ENCODE measurements around the gene PLA2R1. TPM values are rescaled to one million over a fixed set of nuclear protein-coding genes. Genes with fewer than 3 reads are reported as not detected.

The PLA2R1 gene
- 17.0 and 32.3 TPM in 2 replicates for total RNA-seq

DNA sequence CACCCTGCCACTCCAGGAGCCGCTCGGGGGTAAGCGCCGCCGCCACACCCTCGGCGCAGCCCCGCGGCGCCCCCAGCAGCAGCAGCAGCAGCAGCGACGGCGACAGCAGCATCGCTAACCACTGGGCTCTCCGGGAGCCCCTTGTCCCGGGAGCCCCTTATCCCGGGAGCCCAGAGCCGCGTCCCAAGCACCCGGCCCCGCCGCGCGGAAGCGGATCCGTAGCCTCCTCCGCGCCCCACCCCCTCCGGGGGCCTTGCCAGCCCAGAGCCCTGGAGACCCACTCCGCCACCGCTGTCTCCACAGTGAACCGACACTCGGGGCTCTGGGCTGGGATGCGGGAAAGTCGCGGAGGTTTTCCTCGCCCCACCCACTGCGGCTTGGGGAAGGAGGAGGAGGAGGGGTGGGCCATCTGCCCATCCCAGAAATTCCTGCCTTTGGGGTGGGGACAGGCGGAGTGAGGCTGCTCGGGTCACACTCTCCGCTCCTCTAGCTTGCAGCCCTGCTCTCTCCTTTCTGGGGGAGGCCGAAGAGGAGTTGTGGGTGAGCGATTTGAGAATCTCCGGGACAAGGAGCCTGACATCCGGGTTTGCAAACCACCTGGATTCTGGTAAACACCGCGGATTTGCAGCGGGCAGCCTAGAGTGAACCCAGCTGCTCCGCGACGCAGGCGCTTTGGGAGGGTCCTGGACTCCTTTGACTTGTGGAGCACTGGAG, at the start of gene PLA2R1:
Gene PLA2R1, minus strand, starts transcription at position 324 of the 714 bp plus-strand sequence. Its CDS starts 212 bp downstream, at position 112.
- DNase-seq, result peak; percentile 41

DNA sequence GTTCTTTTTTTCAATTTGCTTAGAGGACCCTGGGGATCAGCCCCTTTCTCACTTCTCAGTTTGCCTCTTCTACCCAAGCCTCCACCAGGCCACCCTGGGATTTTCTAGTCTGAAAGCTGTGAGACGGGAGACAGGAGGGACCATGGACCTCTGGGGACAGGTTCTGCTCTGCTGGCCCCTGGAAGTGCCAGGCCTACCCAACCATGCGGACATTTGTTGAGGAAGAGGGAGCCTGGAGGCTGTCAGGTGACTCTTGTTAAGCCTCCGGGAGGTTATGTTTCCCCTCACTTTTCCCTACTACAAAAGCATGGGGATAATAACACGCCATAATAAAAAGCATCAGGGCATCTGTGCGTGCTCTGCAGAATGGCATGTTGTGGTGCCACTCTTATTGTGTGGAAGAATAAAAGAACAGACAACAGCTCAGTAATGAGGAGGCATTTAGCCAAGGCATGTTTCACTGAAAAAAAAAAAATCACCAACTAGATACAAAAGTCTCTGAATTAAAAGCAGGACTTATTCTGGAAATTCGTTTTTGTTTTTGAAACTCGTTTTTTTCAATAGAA, 48.3 kb upstream of the PLA2R1 start:
- no peak for DNase-seq

DNA sequence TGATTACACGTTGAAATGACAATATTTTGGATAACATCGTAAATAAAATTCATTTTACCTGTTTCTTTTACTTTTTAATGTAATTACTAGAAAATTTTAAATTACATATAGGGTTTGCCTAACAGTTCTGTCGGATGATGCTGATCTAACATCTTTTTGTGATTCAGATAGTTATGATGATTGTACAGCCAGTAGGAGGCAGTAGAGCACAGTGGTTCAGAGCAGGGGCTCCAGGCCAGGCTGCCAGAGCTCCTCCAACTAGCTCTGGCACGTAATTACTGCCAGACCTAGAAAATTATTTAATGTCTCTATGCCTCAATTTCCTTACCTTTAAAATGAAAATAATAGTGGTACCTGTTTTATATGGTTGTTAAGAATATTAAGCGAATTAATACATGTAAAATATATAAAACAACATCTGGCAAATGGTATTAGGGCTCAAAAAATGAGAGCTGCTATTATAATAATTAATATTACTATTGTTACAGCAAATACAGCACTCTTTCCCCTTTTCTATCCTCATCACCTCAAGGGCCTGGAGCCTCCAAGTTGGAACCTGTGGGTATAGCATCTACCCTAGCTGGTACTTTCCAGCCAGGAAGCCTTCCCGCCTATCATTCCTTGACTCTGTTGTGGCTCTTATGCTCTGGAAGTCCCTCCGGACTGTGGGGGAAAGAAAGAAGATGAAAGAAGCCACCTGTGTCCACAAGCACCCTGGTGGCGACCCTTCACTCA, 47.7 kb upstream of the PLA2R1 start:
- DNase-seq, result peak; percentile 90

DNA sequence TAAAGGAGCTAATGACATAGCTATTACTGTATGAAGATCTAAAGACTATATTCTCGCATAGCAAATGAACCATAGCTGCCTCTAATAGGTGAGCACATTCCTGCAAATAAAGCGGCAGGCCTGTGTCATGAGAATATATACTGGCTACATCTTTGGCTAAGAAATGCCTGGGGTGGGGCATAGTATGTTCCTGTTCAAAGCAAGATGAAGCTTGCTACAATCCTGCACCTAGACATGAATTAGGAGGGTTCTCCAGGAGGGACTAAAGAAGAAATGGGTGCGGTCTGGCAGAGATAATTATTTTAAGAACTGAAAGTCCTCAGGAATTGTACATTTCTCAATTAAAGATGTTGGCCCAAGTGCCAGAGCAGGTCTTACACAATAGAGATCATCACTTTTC, 46.8 kb upstream of the PLA2R1 start:
- DNase-seq, result no peak

DNA sequence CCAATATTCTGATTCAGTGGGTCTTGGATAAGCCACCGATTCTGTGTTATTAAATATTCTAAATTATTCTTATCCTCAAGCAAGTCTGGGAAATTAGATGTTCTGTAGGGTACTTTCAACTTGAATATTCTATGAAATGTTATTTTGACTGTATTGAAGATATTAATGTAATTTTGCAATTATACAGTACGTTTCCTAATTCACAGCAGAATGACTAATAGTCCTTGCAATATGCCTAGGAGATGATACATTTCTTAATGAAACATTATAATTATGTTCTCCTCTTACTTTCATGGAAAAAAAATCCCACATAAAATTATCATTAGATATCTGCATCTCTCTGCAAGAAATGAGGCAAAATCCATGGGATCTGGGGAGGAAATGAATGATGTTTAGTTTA, 46.2 kb upstream of the PLA2R1 start:
- DNase-seq, result no peak

DNA sequence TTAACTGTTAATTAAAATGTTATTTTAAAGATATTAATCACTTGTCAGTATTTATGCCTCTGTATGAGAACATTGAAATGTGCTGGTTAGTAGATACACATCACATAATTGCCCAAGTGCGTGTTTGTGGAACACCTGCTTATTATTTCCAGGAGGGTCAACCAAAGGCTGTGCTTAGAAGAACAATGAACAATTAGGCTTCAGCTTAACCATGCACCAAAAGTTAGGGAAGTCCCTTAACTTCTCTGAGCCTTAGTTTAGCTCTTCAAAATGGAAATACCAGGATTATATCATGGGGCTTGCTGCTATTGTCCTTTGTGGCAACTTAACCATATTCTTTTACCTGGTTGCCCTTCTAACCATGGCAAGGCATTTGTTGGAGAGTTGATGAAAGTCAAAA, 43.0 kb upstream of the PLA2R1 start:
- DNase-seq, result no peak

DNA sequence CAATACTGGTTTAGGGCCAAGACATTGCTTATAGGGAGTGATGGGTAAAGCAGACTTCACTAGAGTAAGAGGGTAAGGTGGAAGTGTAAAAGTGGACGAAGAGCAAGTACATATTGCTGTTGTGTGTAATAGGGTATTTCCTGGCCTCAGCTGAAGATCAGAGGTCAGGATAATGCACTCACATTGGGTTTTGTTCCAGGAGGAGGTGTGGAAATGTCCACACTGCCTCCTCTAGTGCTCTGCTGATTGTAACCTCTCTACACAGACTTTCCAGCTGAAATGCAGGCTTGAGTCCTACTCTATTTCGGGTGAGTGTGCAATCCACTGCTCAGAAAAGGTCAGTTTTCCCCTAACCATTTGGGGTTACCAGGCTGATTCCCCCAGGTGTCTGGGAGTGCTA, 41.7 kb upstream of the PLA2R1 start:
- DNase-seq, result no peak

DNA sequence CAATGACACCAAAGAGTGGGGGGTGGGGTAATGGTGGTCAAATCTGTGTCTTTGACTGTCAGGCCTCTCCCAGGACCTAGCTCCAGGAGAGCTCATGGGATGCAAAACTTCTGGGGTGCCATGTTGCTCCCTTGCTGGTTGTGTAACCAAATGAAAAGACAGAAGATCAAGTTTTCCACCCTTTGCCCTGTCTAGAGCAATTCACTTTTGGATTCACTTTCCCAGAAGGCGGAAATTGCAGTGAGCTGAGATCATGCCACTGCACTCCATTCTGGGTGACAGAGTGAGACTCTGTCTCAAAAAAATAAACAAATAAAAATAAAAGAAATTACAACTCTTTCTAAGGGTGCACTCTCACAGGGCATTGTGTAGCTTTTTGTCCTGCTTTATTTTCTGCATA, 34.9 kb upstream of the PLA2R1 start:
- no peak for DNase-seq

DNA sequence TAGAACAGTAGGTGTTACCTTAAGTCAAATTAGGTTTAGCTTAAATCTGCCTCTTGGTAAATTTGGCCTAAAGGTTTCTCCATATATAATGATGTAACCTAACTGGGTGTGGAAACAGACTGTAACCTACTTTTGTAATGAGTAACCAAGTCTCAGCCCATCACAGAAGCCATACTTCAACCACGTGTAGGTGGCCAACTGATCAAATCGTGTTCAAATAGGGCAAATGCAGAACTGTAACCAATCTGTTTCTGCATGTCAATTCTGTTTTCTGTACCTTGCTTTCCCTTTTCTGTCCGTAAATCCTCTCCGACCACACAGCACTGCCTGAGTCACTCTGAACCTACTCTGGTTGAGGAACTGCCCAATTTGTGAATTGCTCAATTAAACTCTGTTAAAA, 34.0 kb upstream of the PLA2R1 start:
- DNase-seq, result no peak

DNA sequence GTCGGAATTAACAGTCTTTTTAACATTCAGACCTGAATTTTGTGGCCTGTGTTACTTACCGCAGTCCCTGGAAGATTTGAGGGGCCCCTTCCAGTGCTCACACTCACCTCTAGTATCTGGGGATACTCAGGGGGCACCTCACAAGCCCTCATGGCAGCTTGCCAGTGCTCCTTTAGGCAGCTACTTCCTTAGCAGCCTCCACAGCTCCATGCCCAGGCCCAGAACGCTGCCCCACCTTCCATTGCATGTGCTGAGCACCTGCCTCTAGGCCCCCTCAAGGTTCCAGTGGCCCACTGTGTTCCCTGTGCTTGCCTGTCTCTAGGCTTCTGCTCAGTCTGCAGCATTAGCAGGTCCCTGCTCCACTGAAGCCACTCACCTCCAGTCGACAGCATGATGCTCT, 30.0 kb upstream of the PLA2R1 start:
- no peak for DNase-seq

DNA sequence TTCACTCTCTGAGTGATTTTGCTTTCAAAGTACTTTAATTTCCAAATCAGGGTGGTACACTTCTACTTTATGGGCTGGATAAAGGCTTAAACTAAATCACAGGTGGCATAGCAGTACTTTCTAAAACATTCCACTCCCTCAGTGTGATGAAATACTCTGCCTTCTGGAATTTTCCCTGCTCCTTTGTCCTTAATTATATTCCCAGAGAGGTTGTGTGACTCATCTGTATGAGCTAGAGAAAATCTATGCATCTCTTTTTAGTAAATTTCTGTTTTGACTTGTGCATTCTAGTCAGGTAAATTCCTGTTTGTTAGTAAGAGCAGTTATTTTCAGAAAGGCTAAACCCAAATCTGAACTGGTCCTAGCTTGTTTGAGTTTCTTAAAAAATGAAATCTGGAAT, 29.0 kb upstream of the PLA2R1 start:
- peak; percentile 39 for DNase-seq

DNA sequence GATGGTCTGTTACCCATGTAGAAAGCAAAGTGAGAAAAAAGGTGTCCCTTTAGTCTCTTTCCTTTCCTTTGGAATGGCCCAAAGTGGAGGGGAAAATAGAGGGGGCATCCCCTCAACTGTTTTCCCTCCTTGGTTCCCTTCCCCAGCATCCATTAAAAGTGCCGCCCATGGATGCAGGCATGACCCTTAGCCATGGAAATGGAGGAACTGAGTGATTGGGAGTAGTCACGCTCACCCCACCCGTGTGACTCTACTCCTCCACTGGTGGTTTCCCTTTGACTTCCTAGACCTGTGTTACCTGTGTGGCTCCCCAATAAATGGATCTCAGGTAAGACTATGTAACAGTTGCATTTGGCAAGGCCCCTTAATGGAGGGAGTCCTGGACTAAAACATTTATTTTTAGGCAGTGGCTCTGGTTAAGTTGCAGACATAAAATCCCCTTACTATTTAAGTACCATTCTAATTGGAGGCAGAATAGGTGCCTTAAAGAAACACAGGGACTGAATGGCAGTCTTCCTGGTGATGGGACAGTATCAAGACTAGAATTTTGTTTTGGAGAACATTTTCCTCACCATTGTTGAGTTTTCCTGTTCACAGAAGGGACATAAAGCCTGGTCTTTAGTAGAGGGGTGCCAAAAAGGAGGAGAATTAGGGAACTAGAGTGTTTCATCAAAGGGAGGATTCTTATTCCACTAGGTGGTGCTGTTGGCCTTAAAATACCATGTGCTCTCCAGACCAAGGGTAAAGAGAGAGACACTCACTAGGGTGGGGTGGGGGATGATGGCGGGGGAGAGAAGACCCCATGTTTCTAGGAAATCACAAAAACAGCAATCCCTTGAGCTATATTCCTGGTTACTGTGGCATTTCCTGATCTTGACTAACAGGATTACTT, 25.7 kb upstream of the PLA2R1 start:
- DNase-seq, result peak; percentile 51

DNA sequence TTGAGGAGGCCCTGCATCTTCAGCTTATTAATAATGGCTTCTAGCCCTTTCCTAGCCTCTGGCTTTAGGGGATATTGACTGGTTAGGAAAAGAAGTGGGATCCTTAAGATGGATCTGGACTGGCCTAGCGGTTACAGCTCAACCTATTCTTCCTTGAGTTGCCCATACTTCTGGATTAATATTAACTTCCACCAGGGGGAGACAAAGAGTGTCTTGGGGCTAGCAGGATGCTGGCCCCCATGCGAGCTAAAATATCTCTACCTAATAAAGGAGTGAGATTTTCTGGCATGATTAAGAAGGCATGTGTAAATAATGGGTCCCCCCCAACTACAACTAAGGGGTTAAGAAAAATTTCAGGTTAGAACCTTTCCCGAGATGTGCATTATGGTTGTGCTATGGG, 23.2 kb upstream of the PLA2R1 start:
- no peak for DNase-seq

DNA sequence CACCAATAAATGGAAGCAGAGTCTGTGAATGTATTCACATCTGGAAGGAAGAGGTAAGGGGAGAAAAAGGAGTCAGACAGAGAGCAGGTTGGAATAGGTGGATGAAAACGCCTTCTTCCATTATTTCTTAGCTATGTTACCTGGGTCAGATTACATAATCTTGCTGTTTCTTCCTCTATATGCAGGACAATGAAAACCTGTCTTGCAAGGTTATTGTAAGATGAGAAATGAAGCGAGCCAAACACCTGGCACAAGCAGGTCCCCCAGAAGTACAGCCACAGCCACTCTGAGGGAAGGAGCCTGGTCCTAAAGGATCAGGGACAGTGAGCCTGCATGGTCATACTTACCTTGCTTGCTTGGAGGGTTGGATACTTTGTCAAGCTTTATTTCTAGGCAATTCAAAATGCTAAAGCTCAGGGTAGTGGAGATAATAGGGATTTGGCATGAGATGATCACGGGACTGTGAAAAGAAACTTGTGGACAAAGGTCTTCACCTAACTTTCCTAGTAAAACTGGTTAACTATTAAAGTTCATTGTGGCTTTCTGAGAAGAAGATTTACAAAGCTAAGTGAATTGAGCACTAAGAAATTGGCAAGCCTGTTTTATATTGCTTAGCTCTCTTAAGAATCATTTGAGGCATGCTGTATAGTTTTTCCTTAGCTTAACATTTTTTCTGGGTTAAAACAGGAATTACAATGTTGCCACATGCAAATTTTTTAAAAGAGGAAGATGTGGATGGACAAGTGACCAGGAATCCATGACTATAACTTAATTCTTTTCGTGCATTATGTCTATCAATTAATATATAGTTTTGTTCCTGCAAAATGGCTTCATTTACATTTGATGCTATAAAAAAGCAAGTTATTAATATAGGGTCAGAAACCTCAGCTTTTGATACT, 15.7 kb upstream of the PLA2R1 start:
- no peak for DNase-seq

DNA sequence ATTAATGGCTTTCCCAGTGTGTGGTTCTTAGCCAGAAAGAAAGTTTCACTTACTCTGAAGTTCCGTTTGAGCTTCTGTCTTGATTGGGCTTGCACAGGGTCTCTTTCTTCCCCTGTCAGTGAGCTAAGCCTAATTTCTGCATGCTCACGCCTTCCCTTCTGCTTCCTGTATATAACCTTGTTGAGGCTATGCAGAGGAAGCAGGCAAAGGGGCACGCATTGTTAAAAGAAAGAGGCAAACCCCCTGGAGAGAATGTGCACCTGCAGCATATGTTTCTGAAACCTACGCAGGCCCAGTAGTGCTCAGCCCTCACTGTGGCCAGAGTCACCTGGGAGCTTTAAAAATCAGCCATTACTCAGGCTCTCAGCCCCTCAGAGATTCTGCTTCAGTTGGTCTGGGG, 14.5 kb upstream of the PLA2R1 start:
- peak; percentile 42 for DNase-seq

DNA sequence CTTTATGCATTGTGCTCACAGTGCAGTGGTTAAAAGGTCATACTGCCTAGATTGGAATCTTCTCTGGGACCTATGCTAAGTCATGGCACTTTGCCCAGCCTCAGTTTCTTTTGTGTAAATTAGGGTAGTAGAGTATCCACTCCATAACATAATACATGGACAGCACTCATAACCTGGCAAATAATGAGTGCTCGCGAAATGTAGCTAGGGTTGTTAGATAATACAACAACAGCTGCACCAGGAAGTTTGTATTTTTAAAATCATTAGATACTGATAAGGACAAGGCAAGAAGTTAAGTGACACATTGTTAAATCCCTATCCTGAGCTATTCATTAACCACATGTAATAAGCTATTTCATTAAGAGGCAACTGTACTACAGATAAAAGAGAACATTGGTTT, 13.8 kb upstream of the PLA2R1 start:
- no peak for DNase-seq

DNA sequence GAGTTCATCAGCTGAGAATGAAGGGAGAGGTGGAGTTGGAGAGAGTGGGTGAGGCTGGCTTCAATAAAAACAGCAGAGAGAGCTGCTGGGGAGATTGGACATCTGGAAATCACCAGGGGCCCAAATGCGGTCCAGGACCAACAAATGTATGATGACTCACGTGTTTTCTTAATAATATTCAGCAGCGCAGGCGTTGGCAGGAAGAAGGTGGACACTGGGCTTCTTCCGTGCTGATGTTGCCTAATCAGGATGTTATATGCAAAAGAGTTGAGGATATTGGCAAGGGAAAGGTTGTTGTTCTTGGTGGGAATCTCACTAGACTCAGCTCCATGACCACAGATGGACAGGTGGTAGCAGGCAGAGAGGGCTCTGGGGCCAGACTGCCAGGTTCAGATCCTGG, 12.8 kb upstream of the PLA2R1 start:
- DNase-seq, result peak; percentile 89

DNA sequence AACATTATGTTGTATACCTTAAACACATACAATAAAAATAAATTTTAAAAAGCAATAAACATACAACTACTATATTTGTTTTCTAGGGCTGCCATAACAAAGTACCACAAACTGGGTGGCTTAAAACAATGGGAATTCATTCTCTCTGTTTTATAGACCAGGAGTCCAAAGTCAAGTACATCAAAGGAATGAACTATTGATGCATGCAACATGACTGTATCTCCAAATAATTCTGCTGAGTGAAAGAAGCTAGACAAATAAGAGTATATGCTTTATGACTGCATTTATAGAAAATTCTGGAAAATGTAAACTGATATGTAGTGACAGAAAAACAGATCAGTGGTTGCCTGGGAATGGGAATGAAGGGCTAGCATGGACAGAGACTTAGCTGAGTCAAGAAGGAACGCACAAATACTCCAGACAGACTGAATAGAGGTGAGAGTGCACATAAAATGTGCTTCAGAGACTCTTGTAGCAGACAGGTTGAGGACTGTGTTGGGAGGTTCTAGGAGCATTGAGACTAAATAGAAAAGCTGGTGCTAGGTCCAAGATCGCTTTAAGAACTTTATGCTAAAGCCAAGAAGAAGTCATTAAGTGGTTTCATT, 11.0 kb upstream of the PLA2R1 start:
- no peak for DNase-seq

DNA sequence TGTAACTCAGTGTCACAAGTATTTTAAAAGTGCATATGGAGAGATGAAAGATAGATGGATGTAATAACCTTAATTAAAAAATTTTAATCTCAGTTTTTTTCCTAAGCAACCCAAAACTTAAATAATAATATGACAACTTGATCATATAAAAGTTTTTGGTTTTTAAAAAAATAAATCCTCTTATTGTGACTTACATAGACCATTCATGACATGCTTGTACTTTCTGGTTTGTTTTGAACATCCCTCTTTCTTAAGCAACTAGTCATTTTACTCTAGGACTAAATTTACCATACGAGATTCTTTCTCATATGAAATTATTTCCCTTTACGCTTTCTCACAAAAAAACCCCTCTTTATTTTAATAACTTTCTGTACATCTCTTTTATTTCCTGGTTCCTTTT, 6.5 kb upstream of the PLA2R1 start:
- DNase-seq, result no peak

DNA sequence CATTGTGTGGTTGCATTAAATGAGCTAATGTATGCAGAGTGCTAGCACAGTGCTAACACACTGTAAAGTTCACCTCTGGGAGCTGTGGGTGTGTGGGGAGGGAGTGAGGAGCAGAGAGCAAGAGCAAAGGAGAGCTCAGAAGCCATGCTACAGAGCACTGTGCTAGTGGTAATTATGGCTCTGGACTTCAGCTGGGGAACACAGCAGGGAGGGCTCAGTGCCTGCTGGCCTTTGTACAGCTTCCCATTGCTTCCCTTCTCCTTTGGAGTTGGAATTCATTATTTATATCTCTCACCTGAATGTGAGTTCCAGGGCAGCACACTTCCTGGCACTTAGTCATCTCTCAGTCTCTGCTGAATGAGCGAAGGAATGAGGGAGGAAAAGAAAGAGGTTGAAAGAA, 2.5 kb upstream of the PLA2R1 start:
- DNase-seq, result no peak

DNA sequence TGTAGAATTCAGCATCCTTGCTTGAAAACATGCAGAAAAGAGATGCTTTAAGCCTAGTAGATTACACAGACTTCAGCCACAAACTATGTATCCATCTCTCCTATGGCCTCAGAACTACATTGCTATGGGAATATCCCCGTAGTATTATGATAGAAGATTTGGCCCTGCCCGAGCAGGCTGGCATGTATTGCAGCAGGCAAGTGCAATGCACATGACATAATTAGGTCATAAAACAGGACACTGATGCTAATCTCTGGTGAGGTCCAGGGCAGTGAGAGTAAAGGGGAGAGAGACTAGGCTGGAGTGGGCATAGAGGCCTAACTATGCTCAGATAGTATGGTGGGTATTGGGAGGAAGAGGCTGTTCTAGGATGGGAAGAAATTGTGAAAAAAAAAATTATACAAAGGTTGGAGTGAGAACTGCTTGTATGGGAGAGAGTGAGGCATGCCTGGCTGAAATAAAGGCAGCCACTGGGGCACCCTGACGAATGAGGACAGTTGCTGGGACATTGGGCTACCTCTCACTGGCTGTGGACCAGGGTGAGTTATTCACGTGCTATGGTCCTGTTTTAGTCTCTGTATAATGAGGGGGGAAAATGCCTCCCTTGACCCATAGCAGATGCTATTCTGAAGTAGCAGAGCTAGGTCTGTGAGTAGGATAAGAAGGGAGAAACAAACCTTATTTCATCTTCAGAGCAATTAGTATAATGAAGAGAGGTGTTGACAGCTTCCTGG, 1.6 kb upstream of the PLA2R1 start:
- DNase-seq, result no peak

All from dermis blood vessel endothelial cell (primary cell).